Keratinocyte (primary cell): Measurements from ENCODE around the gene ITGB3.

Experiments
- EZH2 ChIP-seq: IDR thresholded peaks from one replicate; pipeline ENCODE4 v1.6.1; 2012; ENCODE audit warnings: inconsistent platforms, mild to moderate bottlenecking, low read length, moderate library complexity
- TF ChIP-seq, protein P1 (sequence below), 3 experiments: IDR thresholded peaks in 1 of 3; conservative IDR thresholded peaks in 1 of 3; optimal IDR thresholded peaks in 1 of 3; 2 replicates in 2 of 3; 3 replicates in 1 of 3; pipeline versions ENCODE3 to v1.5.1; 2011; ENCODE audit warnings: low read length in 3 of 3, mild to moderate bottlenecking in 3 of 3, moderate library complexity in 2 of 3, control low read depth in 1 of 3, inconsistent platforms in 1 of 3; ENCODE audit not compliant: insufficient read depth in 2 of 3; ENCODE audit errors: extremely low read depth in 1 of 3

GRCh38 chr17:47278561-47278960 lies 24.9 kb downstream of the ITGB3 start:
- TF ChIP-seq, protein P1, sequence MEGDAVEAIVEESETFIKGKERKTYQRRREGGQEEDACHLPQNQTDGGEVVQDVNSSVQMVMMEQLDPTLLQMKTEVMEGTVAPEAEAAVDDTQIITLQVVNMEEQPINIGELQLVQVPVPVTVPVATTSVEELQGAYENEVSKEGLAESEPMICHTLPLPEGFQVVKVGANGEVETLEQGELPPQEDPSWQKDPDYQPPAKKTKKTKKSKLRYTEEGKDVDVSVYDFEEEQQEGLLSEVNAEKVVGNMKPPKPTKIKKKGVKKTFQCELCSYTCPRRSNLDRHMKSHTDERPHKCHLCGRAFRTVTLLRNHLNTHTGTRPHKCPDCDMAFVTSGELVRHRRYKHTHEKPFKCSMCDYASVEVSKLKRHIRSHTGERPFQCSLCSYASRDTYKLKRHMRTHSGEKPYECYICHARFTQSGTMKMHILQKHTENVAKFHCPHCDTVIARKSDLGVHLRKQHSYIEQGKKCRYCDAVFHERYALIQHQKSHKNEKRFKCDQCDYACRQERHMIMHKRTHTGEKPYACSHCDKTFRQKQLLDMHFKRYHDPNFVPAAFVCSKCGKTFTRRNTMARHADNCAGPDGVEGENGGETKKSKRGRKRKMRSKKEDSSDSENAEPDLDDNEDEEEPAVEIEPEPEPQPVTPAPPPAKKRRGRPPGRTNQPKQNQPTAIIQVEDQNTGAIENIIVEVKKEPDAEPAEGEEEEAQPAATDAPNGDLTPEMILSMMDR (optimal IDR thresholded peaks at IDR 0.05 in 1 of 3, IDR thresholded peaks at IDR 0.05 in 1 of 3, conservative IDR thresholded peaks at IDR 0.05 in 1 of 3; ENCODE audit: extremely low read depth in 1 of 3, insufficient read depth in 2 of 3, low read length in 3 of 3), result no peak
- no peak for TF ChIP-seq EZH2
